Sigmoid colon (tissue), 7 donors: ENCODE data around the gene DGLUCY. TPM values are rescaled to one million over a fixed set of nuclear protein-coding genes. Genes with fewer than 3 reads are reported as not detected.

Experiments
- DNase-seq: peaks from one replicate; pipeline ENCODE4 v3.0.0-alpha.2; 2019
- H3K27ac ChIP-seq, 4 donors: fragments of 200-600 bp; sonication (generic); one replicate each; pipeline ENCODE4 v1.5.1; 2016 to 2019; ENCODE audit warnings: mild to moderate bottlenecking in 1 of 4
- H3K27me3 ChIP-seq, 3 donors: fragments of 200-600 bp; sonication (generic); one replicate each; pipeline ENCODE4 v1.5.1; 2019; ENCODE audit warnings: mild to moderate bottlenecking in 1 of 3
- H3K36me3 ChIP-seq, 4 donors: fragments of 200-600 bp; sonication (generic); one replicate each; pipeline ENCODE4 v1.5.1; 2016 to 2019
- H3K4me1 ChIP-seq, 4 donors: fragments of 200-600 bp; sonication (generic); one replicate each; pipeline ENCODE4 v1.5.1; 2017 to 2019
- H3K4me3 ChIP-seq, 4 donors: fragments of 200-600 bp; sonication (generic); one replicate each; pipeline ENCODE4 v1.5.1; 2017 to 2019; ENCODE audit warnings: mild to moderate bottlenecking in 2 of 4, moderate library complexity in 1 of 4
- H3K9me3 ChIP-seq, 4 donors: fragments of 200-600 bp in 3 of 4; sonication (generic) in 3 of 4; one replicate each; pipeline versions ENCODE4 v1.5.1 to v1.6.1; 2013 to 2019
- CTCF ChIP-seq, 4 experiments: fragments of 450-650 bp in 3 of 4; fragments of 200-600 bp in 1 of 4; IDR thresholded peaks; one replicate each; pipeline ENCODE4 v1.5.1; 2016 to 2019; ENCODE audit warnings: antibody characterized with exemption in 4 of 4, mild to moderate bottlenecking in 3 of 4, moderate library complexity in 2 of 4
- EP300 ChIP-seq, 4 donors: sonication (generic); formaldehyde crosslinking; IDR thresholded peaks; one replicate each; pipeline ENCODE4 v1.6.1; 2017; ENCODE audit warnings: antibody characterized with exemption in 4 of 4
- POLR2A ChIP-seq, 2 donors: fragments of 450-650 bp; IDR thresholded peaks; one replicate each; pipeline ENCODE4 v1.6.1; 2016; ENCODE audit warnings: antibody characterized with exemption in 2 of 2, mild to moderate bottlenecking in 2 of 2, moderate library complexity in 2 of 2
- POLR2AphosphoS5 ChIP-seq, 4 donors: sonication (generic); formaldehyde crosslinking; IDR thresholded peaks; one replicate each; pipeline ENCODE4 v1.6.1; 2017; ENCODE audit warnings: antibody characterized with exemption in 4 of 4
- WGBS, 2 donors: extraction: QIAGEN DNeasy Blood & Tissue Kit; methylation state at CpG; one replicate each; pipeline ENCODE4 v1.1.7; 2013; 5-methylcytosine and 5-hydroxymethylcytosine counted together
- intact Hi-C: fragments of 100-400 bp; cut with DNase I; formaldehyde crosslinking; loops from one replicate; pipeline ENCODE4 v1.15.1; 2023
- polyA plus RNA-seq, 3 donors: library from polyadenylated mRNA; stranded (reverse); fragments of 200-250 nt; gene quantifications; one replicate each; pipeline ENCODE4 v1.2.3, GENCODE V29; 2013
- total RNA-seq, 4 donors: library from RNA; depleted of rRNA; stranded (reverse); fragments of >200 nt; gene quantifications; one replicate each; pipeline ENCODE4 v1.1.0, GENCODE V29; 2016
- donor health status: healthy with polysubstance abuse.
- donor health status: Bipolar disorder and iron deficiency.
- donor health status: healthy.

The DGLUCY gene
- total and polyA plus RNA-seq, 7 donors = 14.4 to 99.4 (median 49.8) TPM

DNA sequence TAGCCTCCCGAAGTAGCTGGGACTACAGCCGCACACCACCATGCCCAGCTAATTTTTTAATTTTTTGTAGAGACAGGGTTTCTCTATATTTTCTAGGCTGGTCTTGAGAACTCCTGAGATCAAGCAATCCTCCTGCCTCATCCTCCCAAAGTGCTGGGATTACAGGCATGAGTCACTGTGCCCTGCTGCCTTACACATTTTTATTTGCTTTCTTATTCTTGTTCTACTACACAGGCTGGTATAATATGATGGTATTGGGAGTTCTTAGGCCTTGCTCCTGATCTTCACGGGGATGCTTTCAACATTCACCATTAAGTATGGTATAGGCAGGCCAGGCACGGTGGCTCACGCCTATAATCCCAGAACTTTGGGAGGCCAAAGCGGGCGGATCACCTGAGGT lies 21.2 kb downstream of the DGLUCY start:
- TF ChIP-seq POLR2A (IDR thresholded peaks at IDR 0.05) (no peak), POLR2AphosphoS5 (IDR thresholded peaks at IDR 0.05) (no peak), CTCF (IDR thresholded peaks at IDR 0.05) (no peak), EP300 (IDR thresholded peaks at IDR 0.05) (no peak)
- no peak for DNase-seq
- peak overlapping the region in 1 of 4 donors; percentile 11 for H3K27ac ChIP-seq
- H3K27me3 ChIP-seq = no peaks in the 10 kb centered on the region
- WGBS, 2 donors = 96 to 99% methylated on average over 7 of the region's 7 CpGs
- H3K4me1 ChIP-seq = peaks cover 0 to 9% (median 7%) of the 10 kb centered on the region in 4 donors
- H3K4me3 ChIP-seq = no peak overlapping the region
- intact Hi-C loops = no loop called here
- H3K36me3 ChIP-seq = peaks cover 0 to 39% (median 8%) of the 10 kb centered on the region in 4 donors
- H3K9me3 ChIP-seq = no peaks in the 10 kb centered on the region

GRCh38 chr14:91138511-91139359 lies 24.9 kb downstream of the DGLUCY start:
- H3K9me3 ChIP-seq = no peaks in the 10 kb centered on the region
- intact Hi-C loops = no loop called here
- peak in 3 of 4 experiments; percentile 16 to 46 (median 30) for TF ChIP-seq CTCF (IDR thresholded peaks at IDR 0.05)
- TF ChIP-seq POLR2AphosphoS5 (IDR thresholded peaks at IDR 0.05) = no peak
- no peak for TF ChIP-seq EP300 (IDR thresholded peaks at IDR 0.05)
- TF ChIP-seq POLR2A (IDR thresholded peaks at IDR 0.05) = no peak
- H3K4me3 ChIP-seq = no peak overlapping the region
- H3K27ac ChIP-seq = no peak overlapping the region
- no peak for DNase-seq
- peaks cover 0 to 10% (median 9%) of the 10 kb centered on the region in 4 donors for H3K4me1 ChIP-seq
- H3K36me3 ChIP-seq = peaks cover 0 to 20% (median 2%) of the 10 kb centered on the region in 4 donors
- H3K27me3 ChIP-seq = no peaks in the 10 kb centered on the region
- WGBS, 2 donors = 81 to 84% methylated on average over 6 of the region's 6 CpGs

DNA sequence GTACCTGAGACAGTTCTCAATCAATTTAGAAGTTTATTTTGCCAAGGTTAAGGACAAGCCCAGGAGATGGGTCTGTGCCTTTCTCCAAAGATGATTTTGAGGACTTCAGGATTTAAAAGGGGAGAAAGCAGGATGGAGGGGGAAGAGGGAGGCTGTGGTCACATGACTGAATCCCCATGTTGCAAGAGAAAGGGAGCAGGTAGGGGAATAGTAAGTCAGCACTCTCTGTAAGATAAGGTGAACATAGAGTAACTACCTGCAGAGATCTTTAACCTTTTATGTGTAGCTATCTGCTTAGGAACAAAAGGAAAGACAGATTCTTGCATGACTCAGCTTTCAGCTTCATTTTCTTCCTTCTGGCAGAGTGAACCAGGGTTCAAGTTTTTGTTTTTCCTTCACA lies 25.9 kb downstream of the DGLUCY start:
- no peak overlapping the region for H3K4me3 ChIP-seq
- DNase-seq = no peak
- peaks cover 0 to 21% (median 19%) of the 10 kb centered on the region in 4 donors for H3K4me1 ChIP-seq
- H3K27ac ChIP-seq = no peak overlapping the region
- no peaks in the 10 kb centered on the region for H3K27me3 ChIP-seq
- no peaks in the 10 kb centered on the region for H3K9me3 ChIP-seq
- H3K36me3 ChIP-seq = peaks cover 0 to 16% (median 2%) of the 10 kb centered on the region in 4 donors
- intact Hi-C loops = no loop called here
- TF ChIP-seq POLR2A (IDR thresholded peaks at IDR 0.05) (no peak), POLR2AphosphoS5 (IDR thresholded peaks at IDR 0.05) (no peak), CTCF (IDR thresholded peaks at IDR 0.05) (no peak), EP300 (IDR thresholded peaks at IDR 0.05) (no peak)

- TF ChIP-seq CTCF (IDR thresholded peaks at IDR 0.05) (peak; percentile 21 to 38 (median 28)), POLR2AphosphoS5 (IDR thresholded peaks at IDR 0.05) (no peak)
- intact Hi-C loops = no loop called here
- Histone ChIP-seq H3K4me1 (peaks cover 0 to 26% (median 21%) of the 10 kb centered on the region in 4 donors), H3K4me3 (no peak overlapping the region), H3K9me3 (no peaks in the 10 kb centered on the region), H3K27ac (no peak overlapping the region), H3K36me3 (peaks cover 0 to 18% (median 4%) of the 10 kb centered on the region in 4 donors), H3K27me3 (no peaks in the 10 kb centered on the region)
- WGBS, 2 donors = 79 to 91% methylated on average over 3 of the region's 3 CpGs
- DNase-seq = no peak
Observed at GRCh38 chr14:91140672-91141071, 26.8 kb downstream of the DGLUCY start.
